RCC 7860 (cell line): ENCODE measurements around the gene AGAP1.
"Not testable (repeated sequence)": the region's sequence is repeated elsewhere in the genome, so short reads cannot be mapped to it uniquely, and the experiment has no call there.

Source experiments
- DNase-seq: peaks from one replicate; pipeline ENCODE4 v3.0.0-alpha.2; 2015; ENCODE audit warnings: low spot score
- FAIRE-seq: peaks from 2 replicates; lab custom pipeline; 2012; peaks lifted over from hg19 to GRCh38; lab: Jason Lieb, UNC

AGAP1 gene

GRCh38 chr2:235749121-235749770 is 255.4 kb downstream of the AGAP1 start:
- DNase-seq (no peak), FAIRE-seq (no peak)

- DNase-seq = no peak
- no peak for FAIRE-seq
Observed at GRCh38 chr2:235749771-235750160, 255.9 kb downstream of the AGAP1 start.

GRCh38 chr2:235752846-235753245 is 259.0 kb downstream of the AGAP1 start:
- FAIRE-seq (no peak), DNase-seq (no peak)

- no peak for DNase-seq
- no peak for FAIRE-seq
Observed at GRCh38 chr2:235754357-235755207, 260.7 kb downstream of the AGAP1 start.

- FAIRE-seq (no peak), DNase-seq (no peak)
Observed at GRCh38 chr2:235756491-235756890, 262.6 kb downstream of the AGAP1 start.

GRCh38 chr2:235757212-235757611 is 263.4 kb downstream of the AGAP1 start:
- DNase-seq = no peak
- no peak for FAIRE-seq

- no peak for FAIRE-seq
- DNase-seq = no peak
Observed at GRCh38 chr2:235757640-235758039, 263.8 kb downstream of the AGAP1 start.

- no peak for FAIRE-seq
- DNase-seq = no peak
Observed at GRCh38 chr2:235762832-235763598, 269.2 kb downstream of the AGAP1 start.

- DNase-seq = no peak
- no peak for FAIRE-seq
Observed at GRCh38 chr2:235763816-235764215, 270.0 kb downstream of the AGAP1 start.

- not testable (repeated sequence) for DNase-seq, FAIRE-seq
Observed at GRCh38 chr2:235764478-235764877, 270.6 kb downstream of the AGAP1 start.

- FAIRE-seq = peak; percentile 36
- DNase-seq = peak; percentile 80
Observed at GRCh38 chr2:235765181-235765820, 271.5 kb downstream of the AGAP1 start.

- DNase-seq (peak; percentile 76), FAIRE-seq (peak; percentile 70)
Observed at GRCh38 chr2:235766278-235766677, 272.4 kb downstream of the AGAP1 start.

GRCh38 chr2:235768606-235769005 is 274.8 kb downstream of the AGAP1 start:
- no peak for DNase-seq
- no peak for FAIRE-seq

- no peak for DNase-seq
- no peak for FAIRE-seq
Observed at GRCh38 chr2:235769046-235769445, 275.2 kb downstream of the AGAP1 start.

- FAIRE-seq = no peak
Observed at GRCh38 chr2:235770909-235771820, 277.3 kb downstream of the AGAP1 start.

GRCh38 chr2:235773188-235773928 is 279.5 kb downstream of the AGAP1 start:
- no peak for FAIRE-seq
- DNase-seq = no peak

More at GRCh38 chr2:235770909-235771820, 277.3 kb downstream of the AGAP1 start:
- no peak for DNase-seq

- DNase-seq = no peak
- no peak for FAIRE-seq
Observed at GRCh38 chr2:235774153-235774870, 280.5 kb downstream of the AGAP1 start.

- FAIRE-seq = no peak
- DNase-seq = no peak
Observed at GRCh38 chr2:235776531-235776930, 282.7 kb downstream of the AGAP1 start.
